WTC11 (cell line): Measurements from ENCODE around the gene CORIN. TPM values are rescaled to one million over a fixed set of nuclear protein-coding genes. Genes with fewer than 3 reads are reported as not detected.

Experiments used
- ATAC-seq: fragments of 200-7000 bp; cut with Tn5 transposase; 2 replicates; pipeline ENCODE4 v1.10.0; 2021; ENCODE audit warnings: mild to moderate bottlenecking, moderate library complexity
- CTCF ChIA-PET: fragments of 300-600 bp; sonication (Branson Sonifier 250); formaldehyde crosslinking; loops from one replicate; lab custom pipeline; 2021; ENCODE audit warnings: antibody characterized with exemption; lab: Charles Lee
- POLR2A ChIA-PET: fragments of 350-600 bp; sonication (Branson Sonifier 250); formaldehyde crosslinking; loops from one replicate; lab custom pipeline; 2021; ENCODE audit warnings: antibody characterized with exemption; lab: Charles Lee
- DNase-seq: peaks from one replicate; pipeline ENCODE4 v3.0.0; 2021; ENCODE audit warnings: low spot score
- H3K27ac Mint-ChIP-seq: 2 replicates; pipeline ENCODE4 v1.8.0; 2021; ENCODE audit warnings: mixed read lengths
- H3K27me3 Mint-ChIP-seq: 2 replicates; pipeline ENCODE4 v1.8.0; 2021; ENCODE audit warnings: low read depth, mild to moderate bottlenecking, moderate library complexity, mixed read lengths
- H3K36me3 Mint-ChIP-seq: 2 replicates; pipeline ENCODE4 v1.8.0; 2021; ENCODE audit warnings: mixed read lengths
- H3K4me1 Mint-ChIP-seq: 2 replicates; pipeline ENCODE4 v1.8.0; 2022; ENCODE audit warnings: mixed read lengths
- H3K4me3 Mint-ChIP-seq: 2 replicates; pipeline ENCODE4 v1.8.0; 2021; ENCODE audit warnings: mild to moderate bottlenecking, moderate library complexity, mixed read lengths
- H3K9me3 Mint-ChIP-seq: 2 replicates; pipeline ENCODE4 v1.8.0; 2021; ENCODE audit warnings: mixed read lengths
- AFF4 ChIP-seq: sonication (generic); formaldehyde crosslinking; IDR thresholded peaks from 2 replicates; pipeline ENCODE4 v1.8.1; 2023; ENCODE audit warnings: mild to moderate bottlenecking, missing genetic modification reagents, borderline replicate concordance
- CDX4 ChIP-seq: fragments of 250-450 bp; sonication (Bioruptor Pico); IDR thresholded peaks from 2 replicates; pipeline ENCODE4 v1.9.0; 2021; ENCODE audit warnings: moderate library complexity, mild to moderate bottlenecking, inconsistent platforms, borderline replicate concordance
- CTCF ChIP-seq: fragments of 200-600 bp; IDR thresholded peaks from 2 replicates; pipeline ENCODE4 v1.8.0; 2022; ENCODE audit warnings: antibody characterized with exemption
- HMGA2 ChIP-seq: fragments of 250-450 bp; sonication (Bioruptor Pico); IDR thresholded peaks from 2 replicates; pipeline ENCODE4 v1.4.0; 2021; ENCODE audit warnings: mild to moderate bottlenecking, moderate library complexity
- NFE2L1 ChIP-seq: sonication (generic); formaldehyde crosslinking; IDR thresholded peaks from 2 replicates; pipeline ENCODE4 v1.8.1; 2023; ENCODE audit warnings: missing genetic modification reagents
- SP1 ChIP-seq: sonication (generic); formaldehyde crosslinking; conservative IDR thresholded peaks from 2 replicates; pipeline ENCODE4 v1.8.1; 2022; ENCODE audit warnings: missing genetic modification reagents
- TEAD1 ChIP-seq: sonication (generic); formaldehyde crosslinking; IDR thresholded peaks from 2 replicates; pipeline ENCODE4 v1.8.0; 2022; ENCODE audit warnings: mild to moderate bottlenecking, missing genetic modification reagents
- TP53 ChIP-seq: sonication (generic); formaldehyde crosslinking; IDR thresholded peaks from 2 replicates; pipeline ENCODE4 v1.8.1; 2023; ENCODE audit warnings: mild to moderate bottlenecking, missing genetic modification reagents
- ZMAT4 ChIP-seq: fragments of 250-450 bp; sonication (Bioruptor Pico); IDR thresholded peaks from 2 replicates; pipeline ENCODE4 v1.9.0; 2021; ENCODE audit warnings: mild to moderate bottlenecking
- ZNF281 ChIP-seq: sonication (generic); formaldehyde crosslinking; IDR thresholded peaks from 2 replicates; pipeline ENCODE4 v1.8.0; 2023; ENCODE audit warnings: mild to moderate bottlenecking, missing genetic modification reagents
- ZNF416 ChIP-seq: fragments of 250-450 bp; sonication (Bioruptor Pico); IDR thresholded peaks from 2 replicates; pipeline ENCODE4 v1.9.0; 2021; ENCODE audit warnings: mild to moderate bottlenecking, inconsistent platforms
- ZNF671 ChIP-seq: fragments of 250-450 bp; sonication (Bioruptor Pico); IDR thresholded peaks from 2 replicates; pipeline ENCODE4 v1.8.0; 2021; ENCODE audit warnings: mild to moderate bottlenecking
- total RNA-seq: library from RNA; stranded (reverse); gene quantifications from 3 replicates; pipeline ENCODE4 v1.2.3, GENCODE V29; 2021
- TF ChIP-seq, protein P1 (sequence below): sonication (generic); formaldehyde crosslinking; IDR thresholded peaks from 2 replicates; pipeline ENCODE4 v1.8.0; 2023; ENCODE audit warnings: missing genetic modification reagents, mild to moderate bottlenecking, borderline replicate concordance
- TF ChIP-seq, protein P2 (sequence below): fragments of 250-450 bp; sonication (Bioruptor Pico); IDR thresholded peaks from 2 replicates; pipeline ENCODE4 v1.8.0; 2021; ENCODE audit warnings: mild to moderate bottlenecking

Gene CORIN
- total RNA-seq, 1 experiment from 2014 or later = 0.33 TPM

DNA sequence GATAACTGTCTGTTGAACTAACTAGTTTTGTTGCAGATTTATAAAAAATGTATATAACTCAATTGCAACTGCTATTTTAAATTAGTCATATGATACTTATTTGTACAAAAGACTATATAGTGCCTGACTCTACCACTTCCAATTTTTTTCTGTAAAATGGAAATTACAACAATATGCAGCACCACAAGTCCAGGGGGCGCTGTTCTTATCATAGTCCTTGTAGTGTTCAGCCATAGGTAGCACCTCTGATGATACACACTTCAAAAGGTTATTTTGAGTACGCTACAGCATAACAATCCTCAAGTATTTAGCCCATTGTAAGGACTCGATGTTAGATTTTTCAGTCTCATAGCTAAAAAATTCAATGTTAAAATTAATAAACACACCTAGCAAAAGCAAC lies 174.9 kb downstream of the CORIN start:
- CTCF ChIA-PET = interaction anchor here (1.5 kb wide), 1 partner anchor 177 kb away, joined by 5 read pairs; no protein-coding TSS in a partner anchor

GRCh38 chr4:47661741-47662140 lies 176.1 kb downstream of the CORIN start:
- DNase-seq (no peak), ATAC-seq (no peak)
- Mint-ChIP-seq H3K4me1 (peaks cover 5% of the 10 kb centered on the region), H3K36me3 (peaks cover 13% of the 10 kb centered on the region)
- TF ChIP-seq CDX4 (CRISPR knock-in tag) (no peak), AFF4 (no peak), NFE2L1 (CRISPR knock-in tag) (no peak), ZMAT4 (CRISPR knock-in tag) (no peak), ZNF416 (no peak), ZNF671 (CRISPR knock-in tag) (no peak), CTCF (no peak), ZNF281 (no peak), TEAD1 (no peak), TP53 (CRISPR knock-in tag) (no peak), SP1 (CRISPR knock-in tag) (no peak)
- TF ChIP-seq, protein P1, sequence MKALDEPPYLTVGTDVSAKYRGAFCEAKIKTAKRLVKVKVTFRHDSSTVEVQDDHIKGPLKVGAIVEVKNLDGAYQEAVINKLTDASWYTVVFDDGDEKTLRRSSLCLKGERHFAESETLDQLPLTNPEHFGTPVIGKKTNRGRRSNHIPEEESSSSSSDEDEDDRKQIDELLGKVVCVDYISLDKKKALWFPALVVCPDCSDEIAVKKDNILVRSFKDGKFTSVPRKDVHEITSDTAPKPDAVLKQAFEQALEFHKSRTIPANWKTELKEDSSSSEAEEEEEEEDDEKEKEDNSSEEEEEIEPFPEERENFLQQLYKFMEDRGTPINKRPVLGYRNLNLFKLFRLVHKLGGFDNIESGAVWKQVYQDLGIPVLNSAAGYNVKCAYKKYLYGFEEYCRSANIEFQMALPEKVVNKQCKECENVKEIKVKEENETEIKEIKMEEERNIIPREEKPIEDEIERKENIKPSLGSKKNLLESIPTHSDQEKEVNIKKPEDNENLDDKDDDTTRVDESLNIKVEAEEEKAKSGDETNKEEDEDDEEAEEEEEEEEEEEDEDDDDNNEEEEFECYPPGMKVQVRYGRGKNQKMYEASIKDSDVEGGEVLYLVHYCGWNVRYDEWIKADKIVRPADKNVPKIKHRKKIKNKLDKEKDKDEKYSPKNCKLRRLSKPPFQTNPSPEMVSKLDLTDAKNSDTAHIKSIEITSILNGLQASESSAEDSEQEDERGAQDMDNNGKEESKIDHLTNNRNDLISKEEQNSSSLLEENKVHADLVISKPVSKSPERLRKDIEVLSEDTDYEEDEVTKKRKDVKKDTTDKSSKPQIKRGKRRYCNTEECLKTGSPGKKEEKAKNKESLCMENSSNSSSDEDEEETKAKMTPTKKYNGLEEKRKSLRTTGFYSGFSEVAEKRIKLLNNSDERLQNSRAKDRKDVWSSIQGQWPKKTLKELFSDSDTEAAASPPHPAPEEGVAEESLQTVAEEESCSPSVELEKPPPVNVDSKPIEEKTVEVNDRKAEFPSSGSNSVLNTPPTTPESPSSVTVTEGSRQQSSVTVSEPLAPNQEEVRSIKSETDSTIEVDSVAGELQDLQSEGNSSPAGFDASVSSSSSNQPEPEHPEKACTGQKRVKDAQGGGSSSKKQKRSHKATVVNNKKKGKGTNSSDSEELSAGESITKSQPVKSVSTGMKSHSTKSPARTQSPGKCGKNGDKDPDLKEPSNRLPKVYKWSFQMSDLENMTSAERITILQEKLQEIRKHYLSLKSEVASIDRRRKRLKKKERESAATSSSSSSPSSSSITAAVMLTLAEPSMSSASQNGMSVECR (CRISPR knock-in tag) = no peak
- TF ChIP-seq, protein P2, sequence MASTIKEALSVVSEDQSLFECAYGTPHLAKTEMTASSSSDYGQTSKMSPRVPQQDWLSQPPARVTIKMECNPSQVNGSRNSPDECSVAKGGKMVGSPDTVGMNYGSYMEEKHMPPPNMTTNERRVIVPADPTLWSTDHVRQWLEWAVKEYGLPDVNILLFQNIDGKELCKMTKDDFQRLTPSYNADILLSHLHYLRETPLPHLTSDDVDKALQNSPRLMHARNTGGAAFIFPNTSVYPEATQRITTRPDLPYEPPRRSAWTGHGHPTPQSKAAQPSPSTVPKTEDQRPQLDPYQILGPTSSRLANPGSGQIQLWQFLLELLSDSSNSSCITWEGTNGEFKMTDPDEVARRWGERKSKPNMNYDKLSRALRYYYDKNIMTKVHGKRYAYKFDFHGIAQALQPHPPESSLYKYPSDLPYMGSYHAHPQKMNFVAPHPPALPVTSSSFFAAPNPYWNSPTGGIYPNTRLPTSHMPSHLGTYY (CRISPR knock-in tag) = no peak
- TF ChIP-seq, all 79 proteins: peak for 0
- Mint-ChIP-seq H3K27me3 (no peaks in the 10 kb centered on the region; the same call in none of the 2 replicates), H3K9me3 (peaks cover 29% of the 10 kb centered on the region), H3K27ac (no peak overlapping the region), H3K4me3 (no peak overlapping the region)
- ChIA-PET POLR2A (no interaction called here), CTCF (interaction anchor here (1.0 to 1.5 kb wide), 2 partner anchors 175 to 179 kb away, joined by 3 to 5 read pairs; no protein-coding TSS in a partner anchor)

More for the DNA sequence above, 174.9 kb downstream of the CORIN start:
- TF ChIP-seq CTCF (peak; percentile 63), HMGA2 (no peak)
- Mint-ChIP-seq H3K27ac (no peak overlapping the region), H3K36me3 (peaks cover 7% of the 10 kb centered on the region), H3K27me3 (no peaks in the 10 kb centered on the region; the same call in none of the 2 replicates), H3K4me3 (no peak overlapping the region), H3K9me3 (peaks cover 23% of the 10 kb centered on the region), H3K4me1 (peaks cover 10% of the 10 kb centered on the region)
- DNase-seq (peak; percentile 48), ATAC-seq (no peak)
- POLR2A ChIA-PET = no interaction called here
